Aorta (tissue), 5 donors: ENCODE measurements around the gene TNS1. TPM values are rescaled to one million over a fixed set of nuclear protein-coding genes. Genes with fewer than 3 reads are reported as not detected.

Experiments used
- ATAC-seq: fragments of 200-7000 bp; cut with Tn5 transposase; one replicate; pipeline ENCODE4 v1.9.1; 2022; ENCODE audit warnings: moderate library complexity; ENCODE audit not compliant: low FRiP score
- DNase-seq, 2 donors: peaks; one replicate each; pipeline ENCODE4 v3.0.0-alpha.2; 2020
- H3K27ac ChIP-seq, 2 donors: one replicate each; pipeline ENCODE4 v1.5.1; 2013; ENCODE audit warnings: low read length in 2 of 2, mild to moderate bottlenecking in 2 of 2, moderate library complexity in 2 of 2, control low read depth in 1 of 2, inconsistent platforms in 1 of 2, low read depth in 1 of 2
- H3K27me3 ChIP-seq, 2 donors: one replicate each; pipeline ENCODE4 v1.6.1; 2013; ENCODE audit warnings: control low read depth in 1 of 2, low read length in 1 of 2, mild to moderate bottlenecking in 1 of 2, moderate library complexity in 1 of 2; ENCODE audit not compliant: insufficient read depth in 2 of 2, control insufficient read depth in 1 of 2
- H3K36me3 ChIP-seq, 2 donors: one replicate each; pipeline ENCODE4 v1.6.1; 2013; ENCODE audit warnings: control low read depth in 1 of 2, low read length in 1 of 2, mild to moderate bottlenecking in 1 of 2; ENCODE audit not compliant: insufficient read depth in 2 of 2, control insufficient read depth in 1 of 2
- H3K4me1 ChIP-seq, 2 donors: one replicate each; pipeline ENCODE4 v1.6.1; 2013; ENCODE audit warnings: low read length in 2 of 2, control low read depth in 1 of 2, mild to moderate bottlenecking in 1 of 2, moderate library complexity in 1 of 2; ENCODE audit not compliant: insufficient read depth in 2 of 2, control insufficient read depth in 1 of 2
- H3K4me3 ChIP-seq, 2 donors: one replicate each; pipeline ENCODE4 v1.5.1; 2013; ENCODE audit warnings: low read length in 2 of 2, control low read depth in 1 of 2, mild to moderate bottlenecking in 1 of 2
- H3K9me3 ChIP-seq: one replicate; pipeline ENCODE4 v1.6.1; 2013; ENCODE audit warnings: mild to moderate bottlenecking, low read length; ENCODE audit not compliant: control insufficient read depth
- WGBS, 2 donors: extraction: QIAGEN DNeasy Blood & Tissue Kit; methylation state at CpG; one replicate each; pipeline ENCODE4 v1.1.7; 2013; 5-methylcytosine and 5-hydroxymethylcytosine counted together
- intact Hi-C, 2 donors: fragments of 100-400 bp; cut with DNase I; formaldehyde crosslinking; loops; one replicate each; pipeline versions ENCODE4 v1.14.2 to v1.15.0; 2022
- polyA plus RNA-seq, 2 donors: library from polyadenylated mRNA; stranded (reverse); fragments of 200-250 nt; gene quantifications; one replicate each; pipeline ENCODE4 v1.2.3, GENCODE V29; 2013
- total RNA-seq, 2 donors: library from RNA; stranded (reverse); fragmentation: NEBNext Ultra II Directional; extraction: Animal tissue kit (Norgen Biotek cat#: 25700); gene quantifications; one replicate each; pipeline ENCODE4 v1.2.1, GENCODE V29; 2021
- donor health status: healthy with polysubstance abuse.
- donor health status: Bipolar disorder and iron deficiency.
- donor health status: DM: no; HTN: no; CAD: no.
- donor health status: DM: no; HTN: no; CAD: no.
- donor health status: DM: yes; HTN: yes; CAD: no.

The TNS1 gene
- total and polyA plus RNA-seq, 4 donors, result 303 to 1,949 (median 930) TPM

- peak; percentile 75 to 80 for DNase-seq
- peak; percentile 12 for ATAC-seq
- H3K27me3 ChIP-seq, result no peaks in the 10 kb centered on the region
- 10 to 12% methylated on average over 6 to 7 of the region's 7 CpGs for WGBS, 2 donors
- H3K27ac ChIP-seq, result peak overlapping the region; percentile 86 to 88
- no peaks in the 10 kb centered on the region for H3K36me3 ChIP-seq
- H3K4me3 ChIP-seq, result peak overlapping the region in 1 of 2 donors; percentile 46
- H3K4me1 ChIP-seq, result peaks cover 0 to 6% of the 10 kb centered on the region in 2 donors
- intact Hi-C loops, result loop anchor here in 1 of 2 donors (5.0 kb wide), 1 partner anchor 33 kb away; no protein-coding TSS in a partner anchor
- no peaks in the 10 kb centered on the region for H3K9me3 ChIP-seq
Measured at GRCh38 chr2:217935235-217935879, 67.4 kb downstream of the TNS1 start.

DNA sequence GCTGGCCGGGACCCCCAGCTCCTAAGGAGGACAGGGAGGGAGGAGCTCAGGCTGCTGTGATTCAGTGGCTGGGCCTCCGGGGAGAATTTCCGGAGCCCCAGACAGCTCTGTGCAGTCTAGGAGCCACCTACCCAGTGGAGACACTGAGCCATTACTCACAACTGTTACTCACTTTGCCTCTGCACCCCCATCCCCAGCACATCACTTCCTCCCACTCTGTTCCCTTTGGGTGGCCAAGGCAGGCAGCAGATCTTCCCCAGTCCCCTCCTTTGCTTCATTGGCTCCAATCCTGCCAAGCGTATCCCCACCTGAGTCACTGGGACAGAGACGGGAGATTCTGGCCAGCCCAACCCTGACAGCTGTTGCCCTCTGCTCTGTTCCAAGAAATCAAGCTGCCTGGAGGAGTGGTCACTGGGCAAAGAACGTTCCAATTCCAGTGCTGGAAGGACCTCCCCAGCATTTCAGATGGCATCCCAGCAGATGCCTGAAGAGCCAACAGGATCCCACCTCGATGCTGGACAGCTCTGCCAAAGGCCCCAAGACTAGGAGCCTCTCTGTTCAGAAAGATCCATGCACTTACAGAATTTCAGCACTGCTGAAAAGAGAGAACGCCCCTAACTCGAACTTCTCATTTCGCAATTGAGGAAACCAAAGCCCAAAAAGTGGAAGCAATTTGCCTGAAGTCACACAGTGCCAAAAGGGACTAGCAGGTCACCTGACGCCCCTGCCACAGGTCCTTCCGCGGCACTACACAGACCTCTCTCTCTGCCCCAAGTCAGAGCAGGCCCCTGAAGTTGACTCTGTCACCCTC is 68.3 kb downstream of the TNS1 start:
- ATAC-seq (peak; percentile 59), DNase-seq (peak; percentile 88 to 89)
- WGBS, 2 donors, result 1 to 4% methylated on average over 13 of the region's 13 CpGs
- H3K36me3 ChIP-seq, result no peaks in the 10 kb centered on the region
- peaks cover 0 to 9% of the 10 kb centered on the region in 2 donors for H3K4me1 ChIP-seq
- intact Hi-C loops, result loop anchor here in 1 of 2 donors (5.0 kb wide), 1 partner anchor 32 kb away; no protein-coding TSS in a partner anchor
- peak overlapping the region; percentile 97 to 100 for H3K27ac ChIP-seq
- peak overlapping the region in 1 of 2 donors; percentile 13 for H3K4me3 ChIP-seq
- no peaks in the 10 kb centered on the region for H3K27me3 ChIP-seq
- H3K9me3 ChIP-seq, result no peaks in the 10 kb centered on the region

GRCh38 chr2:217933617-217933993 is 69.2 kb downstream of the TNS1 start:
- no peaks in the 10 kb centered on the region for H3K36me3 ChIP-seq
- no peak for DNase-seq
- H3K4me1 ChIP-seq, result peaks cover 0 to 9% of the 10 kb centered on the region in 2 donors
- peak overlapping the region in 1 of 2 donors; percentile 13 for H3K4me3 ChIP-seq
- ATAC-seq, result no peak
- H3K27ac ChIP-seq, result peak overlapping the region; percentile 97 to 100
- intact Hi-C loops, result no loop called here
- H3K9me3 ChIP-seq, result no peaks in the 10 kb centered on the region
- no peaks in the 10 kb centered on the region for H3K27me3 ChIP-seq
- 21 to 22% methylated on average over 3 of the region's 3 CpGs for WGBS, 2 donors

GRCh38 chr2:217932803-217933616 is 69.8 kb downstream of the TNS1 start:
- peak; percentile 70 to 78 for DNase-seq
- WGBS, 2 donors, result 5 to 12% methylated on average over 21 of the region's 21 CpGs
- peak overlapping the region; percentile 97 to 100 for H3K27ac ChIP-seq
- peak; percentile 23 for ATAC-seq
- no peaks in the 10 kb centered on the region for H3K36me3 ChIP-seq
- H3K4me1 ChIP-seq, result peaks cover 0 to 9% of the 10 kb centered on the region in 2 donors
- H3K9me3 ChIP-seq, result no peaks in the 10 kb centered on the region
- H3K27me3 ChIP-seq, result no peaks in the 10 kb centered on the region
- H3K4me3 ChIP-seq, result no peak overlapping the region
- intact Hi-C loops, result no loop called here

- Histone ChIP-seq H3K27me3 (no peaks in the 10 kb centered on the region), H3K9me3 (no peaks in the 10 kb centered on the region), H3K4me3 (no peak overlapping the region), H3K4me1 (peaks cover 0 to 9% of the 10 kb centered on the region in 2 donors), H3K27ac (peak overlapping the region; percentile 70 to 100), H3K36me3 (no peaks in the 10 kb centered on the region)
- ATAC-seq (no peak), DNase-seq (no peak)
- 40 to 42% methylated on average over 6 of the region's 6 CpGs for WGBS, 2 donors
- intact Hi-C loops, result no loop called here
Measured at GRCh38 chr2:217931846-217932560, 70.8 kb downstream of the TNS1 start.

GRCh38 chr2:217930761-217931563 is 71.8 kb downstream of the TNS1 start:
- intact Hi-C loops, result no loop called here
- peak in 1 of 2 donors; percentile 50 for DNase-seq
- H3K4me3 ChIP-seq, result no peak overlapping the region

DNA sequence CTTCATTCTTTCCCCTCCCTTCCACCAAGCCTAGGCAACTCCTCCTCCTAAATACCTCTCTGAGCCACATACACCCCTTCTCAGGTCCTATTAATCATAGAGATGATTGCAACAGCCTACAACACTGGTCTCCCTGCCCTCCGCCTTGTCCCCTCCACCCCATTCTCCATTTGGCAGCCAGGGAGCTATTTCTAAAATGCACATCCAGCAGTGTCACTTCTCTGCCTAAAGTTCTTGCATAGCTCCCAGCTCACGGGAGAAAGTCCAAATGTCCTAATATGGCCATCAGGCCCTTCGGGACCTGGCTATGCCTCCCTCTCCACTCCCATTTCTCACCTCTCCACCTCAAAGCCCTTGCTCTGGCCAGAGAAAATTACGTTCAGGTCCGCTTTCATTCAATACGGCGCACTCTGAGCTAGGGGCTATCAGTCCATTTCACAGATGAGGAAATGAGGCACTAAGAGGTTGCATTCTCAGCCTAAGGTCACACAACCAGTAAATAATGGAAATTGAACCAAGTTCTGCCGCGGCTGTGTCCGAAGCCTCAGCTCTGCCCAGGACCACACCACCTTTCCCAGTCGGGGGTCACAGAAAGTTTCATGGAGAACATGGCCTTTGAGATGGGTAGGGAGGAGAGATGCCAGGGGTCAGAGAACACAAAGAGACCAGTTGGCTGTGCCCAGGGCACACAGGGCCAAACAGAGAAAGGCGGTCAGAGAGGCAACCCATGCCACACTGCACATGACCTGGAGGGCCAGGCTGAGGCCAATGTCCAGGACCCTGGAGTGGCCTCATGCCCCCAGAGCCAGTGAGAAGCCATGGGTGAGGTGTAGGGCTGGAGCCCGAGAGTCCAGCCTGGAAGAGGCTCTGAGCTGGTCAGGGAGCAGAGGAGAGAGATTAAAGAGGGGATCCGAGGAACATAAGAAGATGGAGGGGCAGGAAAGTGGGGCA is 72.8 kb downstream of the TNS1 start:
- H3K9me3 ChIP-seq, result no peaks in the 10 kb centered on the region
- 14 to 17% methylated on average over 14 of the region's 14 CpGs for WGBS, 2 donors
- peaks cover 3 to 9% of the 10 kb centered on the region in 2 donors for H3K4me1 ChIP-seq
- DNase-seq, result peak in 1 of 2 donors; percentile 86
- no peak overlapping the region for H3K4me3 ChIP-seq
- no peaks in the 10 kb centered on the region for H3K36me3 ChIP-seq
- peak overlapping the region; percentile 100 for H3K27ac ChIP-seq
- H3K27me3 ChIP-seq, result no peaks in the 10 kb centered on the region
- intact Hi-C loops, result no loop called here
- ATAC-seq, result peak; percentile 55

More at GRCh38 chr2:217930761-217931563, 71.8 kb downstream of the TNS1 start:
- Histone ChIP-seq H3K27ac (peak overlapping the region; percentile 100), H3K9me3 (no peaks in the 10 kb centered on the region), H3K4me1 (peaks cover 3 to 9% of the 10 kb centered on the region in 2 donors), H3K27me3 (no peaks in the 10 kb centered on the region), H3K36me3 (no peaks in the 10 kb centered on the region)
- ATAC-seq, result no peak
- 28 to 29% methylated on average over 11 of the region's 11 CpGs for whole genome bisulfite sequencing, 2 donors
